IPS DF 6.9 (cell line): ENCODE data around the gene ITPK1.
A peak's percentile ranks its signal among the peaks of the same experiment; 100 is the strongest.

Source experiments
- DNase-seq: peaks from one replicate; pipeline ENCODE4 v3.0.0-alpha.2; 2013; ENCODE audit warnings: low read depth, low spot score
- H3K27ac ChIP-seq: one replicate; pipeline ENCODE4 v1.5.1; 2013; ENCODE audit warnings: low read length, control low read depth
- H3K27me3 ChIP-seq: 2 replicates; pipeline ENCODE4 v1.6.1; 2013; ENCODE audit warnings: mild to moderate bottlenecking, low read length; ENCODE audit not compliant: control insufficient read depth, insufficient read depth
- H3K36me3 ChIP-seq: 2 replicates; pipeline ENCODE4 v1.6.1; 2013; ENCODE audit warnings: low read length; ENCODE audit not compliant: control insufficient read depth, insufficient read depth
- H3K4me1 ChIP-seq: 2 replicates; pipeline ENCODE4 v1.6.1; 2013; ENCODE audit warnings: low read length; ENCODE audit not compliant: control insufficient read depth, insufficient read depth
- H3K4me3 ChIP-seq: 2 replicates; pipeline ENCODE4 v1.5.1; 2013; ENCODE audit warnings: mild to moderate bottlenecking, low read length
- H3K9me3 ChIP-seq: 2 replicates; pipeline ENCODE4 v1.6.1; 2013; ENCODE audit warnings: low read length, inconsistent platforms; ENCODE audit not compliant: control insufficient read depth, insufficient read depth
- WGBS: extraction: QIAGEN DNeasy Blood & Tissue Kit; methylation state at CpG from one replicate; pipeline ENCODE4 v1.1.7; 2013; ENCODE audit warnings: mixed read lengths, missing lambda C conversion rate; ENCODE audit not compliant: insufficient read length, insufficient coverage; 5-methylcytosine and 5-hydroxymethylcytosine counted together

ITPK1 gene

GRCh38 chr14:92954933-92955332 lies 160.8 kb downstream of the ITPK1 start:
- H3K27me3 ChIP-seq: no peaks in the 10 kb centered on the region
- H3K27ac ChIP-seq: no peak overlapping the region
- H3K36me3 ChIP-seq: peaks cover 8% of the 10 kb centered on the region
- WGBS: no CpG with 5 or more reads among the region's 5 CpGs
- H3K4me3 ChIP-seq: no peak overlapping the region
- H3K4me1 ChIP-seq: no peaks in the 10 kb centered on the region; the same call in 1 of the 2 replicates
- H3K9me3 ChIP-seq: no peaks in the 10 kb centered on the region
- no peak for DNase-seq

DNA sequence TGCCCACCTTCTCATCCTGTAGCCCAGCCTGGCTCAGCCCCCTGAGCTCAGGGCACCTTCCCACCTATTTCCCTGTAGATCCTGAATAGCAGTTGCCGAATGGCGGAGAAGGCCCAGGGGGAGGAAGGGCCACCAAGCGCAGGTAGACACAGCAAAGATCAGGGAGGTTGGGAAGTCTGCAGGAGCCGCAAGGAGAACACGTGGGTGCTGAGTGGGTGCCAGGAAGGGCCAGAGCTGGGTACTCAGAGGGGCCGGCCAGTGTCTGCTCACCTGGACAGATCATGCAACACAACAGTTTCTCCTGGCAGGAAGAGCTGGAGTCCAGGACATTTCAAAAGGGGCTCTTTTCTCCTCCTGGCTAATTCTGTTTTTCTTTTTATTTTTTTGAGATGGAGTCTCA lies 162.2 kb downstream of the ITPK1 start:
- H3K4me3 ChIP-seq: no peak overlapping the region
- no peak overlapping the region for H3K27ac ChIP-seq
- H3K4me1 ChIP-seq: no peaks in the 10 kb centered on the region; the same call in 1 of the 2 replicates
- no CpG with 5 or more reads among the region's 6 CpGs for WGBS
- no peaks in the 10 kb centered on the region for H3K27me3 ChIP-seq
- no peaks in the 10 kb centered on the region for H3K9me3 ChIP-seq
- DNase-seq: no peak
- peaks cover 8% of the 10 kb centered on the region; the same call in 1 of the 2 replicates for H3K36me3 ChIP-seq

- DNase-seq: no peak
- Histone ChIP-seq H3K27ac (no peak overlapping the region), H3K4me1 (no peaks in the 10 kb centered on the region; the same call in 1 of the 2 replicates), H3K9me3 (no peaks in the 10 kb centered on the region), H3K27me3 (no peaks in the 10 kb centered on the region), H3K4me3 (no peak overlapping the region), H3K36me3 (peaks cover 3% of the 10 kb centered on the region; the same call in 1 of the 2 replicates)
- no CpG with 5 or more reads among the region's 32 CpGs for WGBS
Observed at GRCh38 chr14:92952481-92953298, 163.0 kb downstream of the ITPK1 start.

GRCh38 chr14:92951912-92952471 lies 163.7 kb downstream of the ITPK1 start:
- no CpG with 5 or more reads among the region's 18 CpGs for WGBS
- peaks cover 2% of the 10 kb centered on the region; the same call in 1 of the 2 replicates for H3K36me3 ChIP-seq
- peak; percentile 50 for DNase-seq

GRCh38 chr14:92951261-92951660 lies 164.5 kb downstream of the ITPK1 start:
- no CpG with 5 or more reads among the region's 7 CpGs for WGBS
- no peak overlapping the region for H3K27ac ChIP-seq
- no peaks in the 10 kb centered on the region for H3K9me3 ChIP-seq
- DNase-seq: no peak
- peaks cover 3% of the 10 kb centered on the region for H3K36me3 ChIP-seq
- H3K4me1 ChIP-seq: no peaks in the 10 kb centered on the region
- H3K27me3 ChIP-seq: no peaks in the 10 kb centered on the region
- H3K4me3 ChIP-seq: no peak overlapping the region

More at GRCh38 chr14:92951912-92952471, 163.7 kb downstream of the ITPK1 start:
- no peaks in the 10 kb centered on the region for H3K27me3 ChIP-seq
- no peak overlapping the region for H3K4me3 ChIP-seq
- H3K4me1 ChIP-seq: no peaks in the 10 kb centered on the region; the same call in 1 of the 2 replicates
- H3K9me3 ChIP-seq: no peaks in the 10 kb centered on the region
- H3K27ac ChIP-seq: no peak overlapping the region

DNA sequence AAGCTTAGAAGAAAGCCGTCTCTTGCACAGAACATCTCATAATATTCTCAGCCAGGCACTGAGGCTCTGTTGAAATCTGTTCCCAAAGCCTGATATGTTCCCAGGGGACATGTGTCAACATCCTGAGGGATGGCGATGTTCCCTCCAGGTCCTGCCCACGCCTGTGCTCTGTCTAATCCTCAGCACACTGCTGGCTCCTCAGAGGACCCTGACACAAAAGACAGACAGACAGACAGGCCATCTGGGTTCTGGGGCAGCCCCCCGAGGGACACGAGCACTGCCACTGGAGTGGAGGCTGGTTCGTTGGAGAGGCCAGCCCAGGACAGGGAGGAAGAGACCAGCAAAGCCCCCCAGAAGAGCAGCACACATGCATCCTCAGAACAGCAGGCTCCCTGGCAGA lies 165.0 kb downstream of the ITPK1 start:
- Histone ChIP-seq H3K27me3 (no peaks in the 10 kb centered on the region), H3K4me3 (no peak overlapping the region), H3K27ac (no peak overlapping the region), H3K36me3 (peaks cover 7% of the 10 kb centered on the region), H3K4me1 (no peaks in the 10 kb centered on the region), H3K9me3 (no peaks in the 10 kb centered on the region)
- no peak for DNase-seq
- WGBS: no CpG with 5 or more reads among the region's 6 CpGs

GRCh38 chr14:92950193-92950540 lies 165.6 kb downstream of the ITPK1 start:
- Histone ChIP-seq H3K36me3 (peaks cover 7% of the 10 kb centered on the region), H3K4me1 (no peaks in the 10 kb centered on the region), H3K9me3 (no peaks in the 10 kb centered on the region), H3K27ac (no peak overlapping the region), H3K4me3 (no peak overlapping the region), H3K27me3 (no peaks in the 10 kb centered on the region)
- no peak for DNase-seq
- WGBS: no CpG with 5 or more reads among the region's 7 CpGs

GRCh38 chr14:92949496-92950192 lies 166.1 kb downstream of the ITPK1 start:
- H3K4me1 ChIP-seq: no peaks in the 10 kb centered on the region
- no CpG with 5 or more reads among the region's 24 CpGs for WGBS

GRCh38 chr14:92948647-92949046 lies 167.1 kb downstream of the ITPK1 start:
- Histone ChIP-seq H3K4me3 (no peak overlapping the region), H3K27me3 (no peaks in the 10 kb centered on the region), H3K9me3 (no peaks in the 10 kb centered on the region), H3K36me3 (peaks cover 8% of the 10 kb centered on the region), H3K4me1 (no peaks in the 10 kb centered on the region), H3K27ac (no peak overlapping the region)
- no peak for DNase-seq
- WGBS: no CpG with 5 or more reads among the region's 22 CpGs

More at GRCh38 chr14:92949496-92950192, 166.1 kb downstream of the ITPK1 start:
- Histone ChIP-seq H3K27me3 (no peaks in the 10 kb centered on the region), H3K27ac (no peak overlapping the region), H3K9me3 (no peaks in the 10 kb centered on the region), H3K4me3 (no peak overlapping the region), H3K36me3 (peaks cover 7% of the 10 kb centered on the region)
- DNase-seq: no peak

DNA sequence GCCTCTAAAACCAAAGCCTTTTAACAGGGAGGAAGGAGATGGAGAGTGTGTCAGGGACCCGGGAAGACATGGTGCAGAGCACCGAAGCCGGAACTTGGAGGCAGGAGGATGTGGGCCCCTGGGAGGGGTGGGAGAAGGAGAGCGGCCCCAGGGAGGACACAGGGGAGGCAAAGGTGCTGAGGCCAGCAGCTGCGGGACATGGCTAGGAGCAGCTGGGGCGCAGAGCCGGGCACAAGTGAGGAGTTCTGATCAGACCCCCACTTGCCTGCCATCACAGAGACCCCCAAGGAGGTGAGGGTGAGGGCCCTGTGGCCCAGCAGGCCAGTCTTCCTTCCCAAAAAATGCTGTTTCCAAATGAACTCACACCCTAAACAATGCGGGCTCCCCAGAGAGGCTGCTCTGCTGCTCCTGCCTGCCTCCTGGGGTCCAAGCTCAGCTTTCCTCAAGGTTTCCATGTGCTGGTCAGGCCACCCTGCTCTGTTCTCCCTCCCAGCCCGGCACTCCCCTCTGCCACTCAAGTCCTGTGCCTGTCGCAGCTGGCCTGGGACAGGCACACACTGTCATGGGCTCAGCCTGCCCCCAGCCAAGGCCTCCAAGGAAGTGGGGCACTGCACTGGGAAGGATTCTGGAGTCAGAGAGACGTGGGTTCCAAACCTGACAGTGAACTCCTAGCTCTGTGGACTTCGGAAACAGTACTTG lies 168.7 kb downstream of the ITPK1 start:
- H3K4me1 ChIP-seq: no peaks in the 10 kb centered on the region
- H3K36me3 ChIP-seq: peaks cover 9% of the 10 kb centered on the region
- no peaks in the 10 kb centered on the region for H3K27me3 ChIP-seq
- no peak for DNase-seq
- H3K9me3 ChIP-seq: no peaks in the 10 kb centered on the region
- no CpG with 5 or more reads among the region's 12 CpGs for WGBS
- H3K27ac ChIP-seq: no peak overlapping the region
- H3K4me3 ChIP-seq: no peak overlapping the region
